Right ventricle myocardium superior (tissue), 1 donor: ENCODE results near the gene DYNC2I2. TPM values are rescaled to one million over a fixed set of nuclear protein-coding genes. Genes with fewer than 3 reads are reported as not detected.
A peak's percentile ranks its signal among the peaks of the same experiment; 100 is the strongest.
"Not testable (repeated sequence)": the region's sequence is repeated elsewhere in the genome, so short reads cannot be mapped to it uniquely, and the experiment has no call there.

Experiments used
- ATAC-seq: fragments of 200-7000 bp; cut with Tn5 transposase; one replicate; pipeline ENCODE4 v1.9.1; 2020; ENCODE audit warnings: mild to moderate bottlenecking; ENCODE audit not compliant: poor library complexity
- DNase-seq: peaks from one replicate; pipeline ENCODE4 v3.0.0-alpha.2; 2020
- intact Hi-C: fragments of 100-400 bp; cut with DNase I; formaldehyde crosslinking; loops from one replicate; pipeline ENCODE4 v1.11.2; 2022
- total RNA-seq: library from RNA; stranded (reverse); fragmentation: NEBNext Ultra II Directional; extraction: Animal tissue kit (Norgen Biotek cat#: 25700); gene quantifications from one replicate; pipeline ENCODE4 v1.2.1, GENCODE V29; 2021
- donor health status: DM: no; HTN: yes; CAD: no; lungs with severe emphysema.

The DYNC2I2 gene
- total RNA-seq, 1 donor from 2014 or later: 40.0 TPM

DNA sequence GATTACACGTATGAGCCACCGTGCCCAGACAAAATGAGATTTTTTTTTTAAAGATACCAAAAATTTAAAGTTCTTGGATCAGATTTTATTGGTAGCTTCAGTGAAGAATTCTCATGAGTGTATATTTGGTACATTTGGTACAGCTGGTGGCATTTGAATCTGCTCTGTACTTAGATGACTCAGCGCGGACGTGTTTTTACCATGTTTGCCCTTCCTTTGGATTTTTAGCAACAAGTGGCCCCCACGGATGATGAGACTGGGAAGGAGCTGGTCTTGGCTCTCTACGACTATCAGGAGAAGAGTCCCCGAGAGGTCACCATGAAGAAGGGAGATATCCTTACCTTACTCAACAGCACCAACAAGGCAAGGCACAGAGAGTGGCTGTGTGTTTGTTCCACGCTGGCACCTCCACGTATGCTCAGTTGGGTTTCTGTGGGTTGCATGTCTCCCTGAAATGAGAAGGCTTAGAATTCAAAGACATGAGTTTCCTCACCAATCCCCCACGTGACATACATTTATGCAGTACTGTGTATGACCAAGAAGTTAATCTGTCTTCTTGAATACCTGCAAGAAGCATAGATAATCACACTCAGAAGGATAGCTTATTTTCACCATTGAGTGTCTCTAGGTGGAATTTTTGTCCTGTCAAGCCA lies 67.9 kb downstream of the DYNC2I2 start:
- intact Hi-C loops: no loop called here
- DNase-seq (no peak), ATAC-seq (no peak)

DNA sequence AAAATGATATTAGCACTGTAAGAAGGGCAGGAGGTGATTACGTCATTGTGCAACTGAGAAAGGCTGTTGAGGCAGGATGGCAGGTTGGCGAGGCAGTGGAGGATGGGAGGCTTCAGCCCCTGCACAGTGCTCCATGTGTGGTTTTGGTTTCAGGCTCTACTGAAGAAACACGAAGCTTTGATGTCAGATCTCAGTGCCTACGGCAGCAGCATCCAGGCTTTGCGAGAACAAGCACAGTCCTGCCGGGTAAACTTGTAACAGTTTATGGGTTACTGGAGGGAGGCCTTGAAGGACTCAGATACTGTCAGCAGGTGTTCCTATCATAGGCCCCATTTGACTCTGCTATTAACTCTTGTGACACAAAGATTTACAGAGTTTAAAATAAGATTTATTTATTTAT lies 69.2 kb downstream of the DYNC2I2 start:
- intact Hi-C loops: no loop called here
- DNase-seq (no peak), ATAC-seq (no peak)

DNA sequence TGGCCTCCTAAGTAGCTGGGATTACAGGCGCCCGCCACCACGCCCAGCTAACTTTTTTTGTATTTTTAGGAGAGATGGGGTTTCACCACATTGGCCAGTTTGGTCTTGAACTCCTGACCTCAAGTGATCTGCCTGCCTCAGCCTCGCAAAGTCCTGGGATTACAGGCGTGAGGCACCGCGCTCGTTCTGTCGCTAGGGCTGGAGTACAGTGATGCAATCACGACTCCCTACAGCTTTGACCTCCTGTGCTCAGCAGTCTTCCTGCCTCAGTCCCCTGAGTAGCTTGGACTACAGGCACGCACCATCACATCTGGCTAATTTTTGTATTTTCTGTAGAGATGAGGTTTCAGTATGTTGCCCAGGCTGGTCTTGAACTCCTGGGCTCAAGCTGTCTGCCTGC lies 69.7 kb downstream of the DYNC2I2 start:
- intact Hi-C loops, ATAC-seq, DNase-seq: not testable (repeated sequence)

DNA sequence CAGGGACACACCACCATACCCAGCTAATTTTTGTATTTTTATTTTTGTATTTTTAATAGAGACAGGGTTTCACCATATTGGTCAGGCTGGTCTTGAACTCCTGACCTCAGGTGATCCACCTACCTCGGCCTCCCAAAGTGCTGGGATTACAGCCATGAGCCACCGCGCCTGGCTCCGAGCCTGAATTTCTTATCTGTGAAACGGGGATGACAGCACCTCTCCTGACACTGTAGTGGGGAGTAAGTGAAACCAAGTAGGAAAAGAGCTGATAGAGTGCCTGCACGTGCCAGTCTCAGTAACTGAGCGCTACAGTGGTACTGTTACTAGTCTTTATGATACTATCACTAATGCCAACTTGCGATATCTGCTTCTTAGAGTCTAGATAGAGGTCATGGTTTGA lies 71.5 kb downstream of the DYNC2I2 start:
- peak; percentile 67 for DNase-seq

More for the DNA sequence above, 71.5 kb downstream of the DYNC2I2 start:
- ATAC-seq: peak; percentile 84
- intact Hi-C loops: not testable (repeated sequence)

Other genes with a start within 250 kb of the DYNC2I2 start
- gene CERCAM, start 236.0 kb downstream of the DYNC2I2 start, total RNA-seq: 7.2 TPM
- 12.0 TPM for gene ODF2, start 200.8 kb downstream of the DYNC2I2 start, total RNA-seq
- 18.7 TPM for gene GLE1, start 152.1 kb downstream of the DYNC2I2 start, total RNA-seq
- gene SPTAN1, start 104.3 kb downstream of the DYNC2I2 start, total RNA-seq: 203 TPM
- gene SET, start 32.4 kb upstream of the DYNC2I2 start, total RNA-seq: 167 TPM
- gene PKN3, start 45.7 kb upstream of the DYNC2I2 start, total RNA-seq: 5.7 TPM
- 5.4 TPM for gene ZDHHC12, start 67.3 kb upstream of the DYNC2I2 start, total RNA-seq
- 57.3 TPM for gene ZER1, start 115.1 kb upstream of the DYNC2I2 start, total RNA-seq
- 16.6 TPM for gene TBC1D13, start 130.4 kb upstream of the DYNC2I2 start, total RNA-seq
- gene ENDOG, start 161.7 kb upstream of the DYNC2I2 start, total RNA-seq: 89.0 TPM
- 15.8 TPM for gene SPOUT1, start 172.9 kb upstream of the DYNC2I2 start, total RNA-seq
- gene KYAT1, start 225.1 kb upstream of the DYNC2I2 start, total RNA-seq: 12.6 TPM
- gene LRRC8A, start 225.3 kb upstream of the DYNC2I2 start, total RNA-seq: 20.2 TPM